Right lobe of liver (tissue), 6 donors: ENCODE measurements around the gene TNS3. TPM values are rescaled to one million over a fixed set of nuclear protein-coding genes. Genes with fewer than 3 reads are reported as not detected.

ENCODE experiments used
- ATAC-seq, 4 donors: fragments of 200-7000 bp; cut with Tn5 transposase; one replicate each; pipeline ENCODE4 v1.9.1; 2020; ENCODE audit warnings: mild to moderate bottlenecking in 4 of 4, moderate library complexity in 4 of 4
- DNase-seq, 3 donors: peaks; one replicate each; pipeline ENCODE4 v3.0.0-alpha.2; 2020
- H3K27ac ChIP-seq, 3 donors: fragments of 200-600 bp; one replicate each; pipeline ENCODE4 v1.8.0; 2022
- H3K27me3 ChIP-seq, 2 donors: fragments of 200-600 bp; one replicate each; pipeline ENCODE4 v1.8.0; 2022
- H3K36me3 ChIP-seq, 4 donors: fragments of 200-600 bp; sonication (generic) in 1 of 4; one replicate each; pipeline versions ENCODE4 v1.5.1 to v1.8.0; 2017 to 2022; ENCODE audit warnings: control low read depth in 1 of 4
- H3K4me1 ChIP-seq, 4 donors: fragments of 200-600 bp; sonication (generic) in 1 of 4; one replicate each; pipeline versions ENCODE4 v1.5.1 to v1.8.0; 2017 to 2022; ENCODE audit warnings: control low read depth in 1 of 4
- H3K4me3 ChIP-seq, 3 donors: fragments of 200-600 bp; one replicate each; pipeline ENCODE4 v1.8.0; 2022
- H3K9me3 ChIP-seq, 4 donors: fragments of 200-600 bp; sonication (generic) in 1 of 4; one replicate each; pipeline versions ENCODE4 v1.5.1 to v1.8.0; 2017 to 2022; ENCODE audit warnings: control low read depth in 1 of 4
- CTCF ChIP-seq, 4 donors: fragments of 200-600 bp in 3 of 4; fragments of 450-650 bp in 1 of 4; IDR thresholded peaks; one replicate each; pipeline versions ENCODE4 v1.5.1 to v1.8.0; 2016 to 2022; ENCODE audit warnings: antibody characterized with exemption in 4 of 4, mild to moderate bottlenecking in 2 of 4
- POLR2A ChIP-seq: fragments of 450-650 bp; IDR thresholded peaks from one replicate; pipeline ENCODE4 v1.6.1; 2017; ENCODE audit warnings: antibody characterized with exemption, mild to moderate bottlenecking
- WGBS: methylation state at CpG from one replicate; pipeline ENCODE4 v1.1.6; 2018; ENCODE audit warnings: low coverage, low lambda C conversion rate; ENCODE audit not compliant: insufficient coverage; ENCODE audit errors: missing lambda C conversion rate; 5-methylcytosine and 5-hydroxymethylcytosine counted together
- intact Hi-C, 2 donors: fragments of 100-400 bp; cut with DNase I; formaldehyde crosslinking; loops; one replicate each; pipeline versions ENCODE4 v1.11.2 to v1.14.1; 2022
- total RNA-seq, 6 experiments: library from RNA; depleted of rRNA in 2 of 6; stranded (reverse); fragments of >200 nt in 2 of 6; fragmentation: NEBNext Ultra II Directional in 3 of 6; extraction: Animal tissue kit (Norgen Biotek cat#: 25700) in 3 of 6; gene quantifications; one replicate each; pipeline versions ENCODE4 v1.1.0 to v1.2.4, GENCODE V29; 2016 to 2023
- donor health status: DM: no; HTN: yes; CAD: no.
- donor health status: DM: no; HTN: no; CAD: no.
- donor health status: DM: no; HTN: no; CAD: no.
- donor health status: DM: no; HTN: yes; CAD: no.
- donor health status: DM: no; HTN: yes; CAD: no.

TNS3 gene
- total RNA-seq, 6 experiments from 2014 or later = 51.2 to 95.0 (median 58.4) TPM

GRCh38 chr7:47601119-47601880 is 19.4 kb upstream of the TNS3 start:
- no peaks in the 10 kb centered on the region for H3K36me3 ChIP-seq
- no peak for TF ChIP-seq CTCF (IDR thresholded peaks at IDR 0.05)
- no peak for TF ChIP-seq POLR2A
- peaks cover 0 to 53% (median 28%) of the 10 kb centered on the region in 4 donors for H3K4me1 ChIP-seq
- DNase-seq (no peak), ATAC-seq (no peak)
- 45% methylated on average over 4 of the region's 4 CpGs for WGBS
- H3K27ac ChIP-seq = no peak overlapping the region
- intact Hi-C loops = no loop called here
- no peak overlapping the region for H3K4me3 ChIP-seq
- H3K27me3 ChIP-seq = no peaks in the 10 kb centered on the region
- no peaks in the 10 kb centered on the region for H3K9me3 ChIP-seq

GRCh38 chr7:47600199-47601118 is 18.5 kb upstream of the TNS3 start:
- H3K9me3 ChIP-seq = no peaks in the 10 kb centered on the region
- DNase-seq (no peak), ATAC-seq (peak; percentile 2 to 33 (median 20))
- no peak overlapping the region for H3K27ac ChIP-seq
- peaks cover 0 to 46% (median 24%) of the 10 kb centered on the region in 4 donors for H3K4me1 ChIP-seq
- intact Hi-C loops = no loop called here
- no peaks in the 10 kb centered on the region for H3K36me3 ChIP-seq
- TF ChIP-seq CTCF (IDR thresholded peaks at IDR 0.05) (no peak), POLR2A (no peak)
- H3K4me3 ChIP-seq = no peak overlapping the region
- WGBS = 55% methylated on average over 12 of the region's 15 CpGs
- H3K27me3 ChIP-seq = no peaks in the 10 kb centered on the region

- 95% methylated on average over 2 of the region's 5 CpGs for WGBS
Observed at GRCh38 chr7:47597379-47597778, 15.5 kb upstream of the TNS3 start.

More at GRCh38 chr7:47597379-47597778, 15.5 kb upstream of the TNS3 start:
- DNase-seq (no peak), ATAC-seq (no peak)
- H3K4me1 ChIP-seq = peaks cover 0 to 29% (median 14%) of the 10 kb centered on the region in 4 donors
- H3K9me3 ChIP-seq = no peaks in the 10 kb centered on the region
- intact Hi-C loops = no loop called here
- no peak overlapping the region for H3K4me3 ChIP-seq
- H3K27ac ChIP-seq = no peak overlapping the region
- no peaks in the 10 kb centered on the region for H3K36me3 ChIP-seq
- no peak for TF ChIP-seq POLR2A
- no peak for TF ChIP-seq CTCF (IDR thresholded peaks at IDR 0.05)
- no peaks in the 10 kb centered on the region for H3K27me3 ChIP-seq
